ENCODE data around the gene SUDS3. TPM values are rescaled to one million over a fixed set of nuclear protein-coding genes. Genes with fewer than 3 reads are reported as not detected.

SUDS3 gene
- total RNA-seq, 2 donors from 2014 or later, result 46.2 to 48.2 TPM

- ATAC-seq (ENCODE audit: insufficient number of reproducible peaks, low FRiP score, low read depth) (no peak), DNase-seq (ENCODE audit: low spot score) (no peak)
- no peaks in the 10 kb centered on the region for H3K27me3 ChIP-seq (replicated peaks; ENCODE audit: insufficient read depth)
Observed at GRCh38 chr12:118456741-118457140, 80.4 kb downstream of the SUDS3 start.

GRCh38 chr12:118459110-118459509 lies 82.8 kb downstream of the SUDS3 start:
- no peak for TF ChIP-seq CTCF (IDR thresholded peaks at IDR 0.05)
- ATAC-seq (ENCODE audit: insufficient number of reproducible peaks, low FRiP score, low read depth) (no peak), DNase-seq (ENCODE audit: low spot score) (no peak)
- H3K9me3 ChIP-seq, result no peaks in the 10 kb centered on the region
- no peak overlapping the region for H3K4me3 ChIP-seq
- no peaks in the 10 kb centered on the region for H3K36me3 ChIP-seq
- H3K27ac ChIP-seq, result no peak overlapping the region
- no peaks in the 10 kb centered on the region for H3K4me1 ChIP-seq (ENCODE audit: control insufficient read depth in 1 of 2, low read depth in 2 of 2)
- no peaks in the 10 kb centered on the region for H3K27me3 ChIP-seq (replicated peaks; ENCODE audit: insufficient read depth)

More at GRCh38 chr12:118456741-118457140, 80.4 kb downstream of the SUDS3 start:
- no peaks in the 10 kb centered on the region for H3K36me3 ChIP-seq
- no peaks in the 10 kb centered on the region for H3K9me3 ChIP-seq
- no peak for TF ChIP-seq CTCF (IDR thresholded peaks at IDR 0.05)
- H3K4me3 ChIP-seq, result no peak overlapping the region
- H3K27ac ChIP-seq, result no peak overlapping the region
- H3K4me1 ChIP-seq (ENCODE audit: control insufficient read depth in 1 of 2, low read depth in 2 of 2), result no peaks in the 10 kb centered on the region

GRCh38 chr12:118463677-118464076 lies 87.3 kb downstream of the SUDS3 start:
- H3K9me3 ChIP-seq, result no peaks in the 10 kb centered on the region
- H3K27ac ChIP-seq, result no peak overlapping the region
- no peak overlapping the region for H3K4me3 ChIP-seq
- no peaks in the 10 kb centered on the region for H3K36me3 ChIP-seq
- DNase-seq (ENCODE audit: low spot score) (no peak), ATAC-seq (ENCODE audit: insufficient number of reproducible peaks, low FRiP score, low read depth) (no peak)
- no peaks in the 10 kb centered on the region for H3K4me1 ChIP-seq (ENCODE audit: control insufficient read depth in 1 of 2, low read depth in 2 of 2)
- no peaks in the 10 kb centered on the region for H3K27me3 ChIP-seq (replicated peaks; ENCODE audit: insufficient read depth)
- TF ChIP-seq CTCF (IDR thresholded peaks at IDR 0.05), result no peak

- Histone ChIP-seq H3K27me3 (replicated peaks; ENCODE audit: insufficient read depth) (no peaks in the 10 kb centered on the region), H3K36me3 (no peaks in the 10 kb centered on the region), H3K27ac (no peak overlapping the region), H3K4me1 (ENCODE audit: control insufficient read depth in 1 of 2, low read depth in 2 of 2) (no peaks in the 10 kb centered on the region), H3K9me3 (no peaks in the 10 kb centered on the region), H3K4me3 (no peak overlapping the region)
- DNase-seq (ENCODE audit: low spot score) (no peak), ATAC-seq (ENCODE audit: insufficient number of reproducible peaks, low FRiP score, low read depth) (no peak)
- TF ChIP-seq CTCF (IDR thresholded peaks at IDR 0.05), result no peak
Observed at GRCh38 chr12:118465706-118466105, 89.4 kb downstream of the SUDS3 start.

Other genes with a start within 250 kb of the SUDS3 start
- gene PEBP1, start 240.4 kb upstream of the SUDS3 start, total RNA-seq, result 100 to 1,000 TPM; 248 to 385 TPM
- 10 to 100 TPM; 52.3 to 59.6 TPM for gene TAOK3, start 3.6 kb upstream of the SUDS3 start, total RNA-seq